Duodenal mucosa (tissue), 2 donors: ENCODE results near the gene WNT5B.

Source experiments
- H3K27ac ChIP-seq: one replicate; pipeline ENCODE4 v1.7.0; 2013; ENCODE audit warnings: low read depth, low read length
- H3K27me3 ChIP-seq, 2 donors: one replicate each; pipeline ENCODE4 v1.7.0; 2013; ENCODE audit warnings: low read length in 2 of 2, control low read depth in 1 of 2; ENCODE audit not compliant: insufficient read depth in 2 of 2, control insufficient read depth in 1 of 2
- H3K36me3 ChIP-seq, 2 donors: one replicate each; pipeline ENCODE4 v1.7.0; 2013; ENCODE audit warnings: low read length in 2 of 2, control low read depth in 1 of 2; ENCODE audit not compliant: insufficient read depth in 2 of 2, control insufficient read depth in 1 of 2
- H3K4me1 ChIP-seq, 2 donors: one replicate each; pipeline ENCODE4 v1.7.0; 2013; ENCODE audit warnings: low read length in 2 of 2, control low read depth in 1 of 2; ENCODE audit not compliant: insufficient read depth in 2 of 2, control insufficient read depth in 1 of 2
- H3K4me3 ChIP-seq, 2 donors: one replicate each; pipeline ENCODE4 v1.7.0; 2013; ENCODE audit warnings: low read length in 2 of 2, low read depth in 1 of 2
- H3K9ac ChIP-seq, 2 donors: one replicate each; pipeline ENCODE4 v1.7.0; 2013; ENCODE audit warnings: low read length in 2 of 2, low read depth in 1 of 2
- H3K9me3 ChIP-seq, 2 donors: one replicate each; pipeline ENCODE4 v1.7.0; 2013; ENCODE audit warnings: low read length in 2 of 2, control low read depth in 1 of 2; ENCODE audit not compliant: control insufficient read depth in 1 of 2

WNT5B gene

DNA sequence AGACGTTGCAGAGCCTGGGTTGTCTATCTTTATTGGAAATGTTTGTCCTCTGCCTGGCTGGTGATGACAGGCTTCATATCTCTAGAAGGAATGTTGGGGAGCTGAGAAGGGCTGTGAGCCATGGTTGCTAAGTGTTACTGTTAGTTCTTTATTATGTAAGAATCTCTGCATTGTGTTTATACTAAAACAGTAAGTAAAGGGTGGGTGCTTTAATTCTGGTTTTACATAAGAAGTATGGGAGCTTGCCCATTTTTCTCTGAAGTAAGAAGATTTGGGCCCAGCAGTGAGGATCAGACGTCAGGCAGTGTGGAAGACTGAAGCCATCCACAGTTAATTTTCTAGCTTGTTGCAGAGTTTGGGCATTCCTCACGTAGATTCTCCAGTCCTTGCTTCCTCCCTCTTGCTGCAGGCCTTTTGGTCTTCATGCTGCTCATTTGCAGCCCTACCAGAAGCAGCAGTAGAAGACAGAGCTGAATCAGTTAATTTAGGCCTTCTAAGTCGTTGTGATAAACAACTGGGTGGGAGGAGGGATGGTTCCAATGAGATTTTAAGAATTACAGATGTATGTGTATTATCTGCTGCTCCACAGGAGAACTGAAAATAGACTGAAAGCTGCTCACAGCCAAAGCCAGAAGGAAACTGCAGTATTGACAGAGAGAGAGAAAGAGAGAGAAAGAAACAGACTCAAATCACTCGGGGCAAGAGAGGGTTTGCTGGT is 21.4 kb downstream of the WNT5B start:
- H3K36me3 ChIP-seq, result no peaks in the 10 kb centered on the region
- no peaks in the 10 kb centered on the region for H3K27me3 ChIP-seq
- H3K27ac ChIP-seq, result no peak overlapping the region
- H3K9me3 ChIP-seq, result no peaks in the 10 kb centered on the region
- H3K4me1 ChIP-seq, result peaks cover 0 to 7% of the 10 kb centered on the region in 2 donors
- H3K4me3 ChIP-seq, result no peak overlapping the region
- no peak overlapping the region for H3K9ac ChIP-seq

GRCh38 chr12:1650978-1651361 is 21.9 kb downstream of the WNT5B start:
- no peaks in the 10 kb centered on the region for H3K27me3 ChIP-seq
- H3K9ac ChIP-seq, result no peak overlapping the region
- H3K9me3 ChIP-seq, result no peaks in the 10 kb centered on the region
- no peaks in the 10 kb centered on the region for H3K36me3 ChIP-seq
- H3K4me3 ChIP-seq, result no peak overlapping the region
- peaks cover 0 to 7% of the 10 kb centered on the region in 2 donors for H3K4me1 ChIP-seq
- H3K27ac ChIP-seq, result no peak overlapping the region

GRCh38 chr12:1651946-1652345 is 22.9 kb downstream of the WNT5B start:
- Histone ChIP-seq H3K27me3 (no peaks in the 10 kb centered on the region), H3K36me3 (no peaks in the 10 kb centered on the region), H3K9me3 (no peaks in the 10 kb centered on the region), H3K9ac (no peak overlapping the region), H3K4me1 (peaks cover 0 to 7% of the 10 kb centered on the region in 2 donors), H3K4me3 (no peak overlapping the region), H3K27ac (no peak overlapping the region)

DNA sequence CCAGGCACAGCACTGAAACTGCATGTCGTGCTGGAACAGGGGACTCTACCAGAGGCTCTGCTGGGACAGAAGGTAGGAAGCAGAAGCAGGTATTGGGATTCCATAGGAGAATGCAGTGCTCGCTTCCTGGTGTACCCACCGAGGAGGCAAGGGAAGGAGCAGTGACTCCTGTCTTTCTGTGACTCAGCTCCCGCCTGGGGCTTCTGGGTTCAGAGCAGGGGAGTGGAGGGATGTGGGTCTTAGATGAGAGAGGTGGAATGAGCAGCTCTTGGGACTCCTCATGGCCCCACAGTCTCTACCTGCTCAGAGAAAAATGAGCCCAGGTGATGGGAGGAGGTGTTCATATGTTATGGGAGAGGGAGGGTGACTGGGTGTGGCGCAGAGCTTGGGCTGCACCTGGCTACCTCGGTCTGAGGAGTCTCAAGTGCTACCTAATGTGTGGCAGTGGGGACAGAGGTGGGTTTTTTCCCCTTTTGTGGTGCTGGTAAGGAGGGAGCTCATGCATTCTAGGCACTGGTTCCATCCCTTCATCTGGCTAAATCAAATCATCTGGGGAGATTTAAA is 26.3 kb downstream of the WNT5B start:
- Histone ChIP-seq H3K4me1 (peaks cover 8 to 9% of the 10 kb centered on the region in 2 donors), H3K36me3 (no peaks in the 10 kb centered on the region), H3K27ac (no peak overlapping the region), H3K9ac (no peak overlapping the region), H3K4me3 (no peak overlapping the region), H3K27me3 (no peaks in the 10 kb centered on the region), H3K9me3 (no peaks in the 10 kb centered on the region)

DNA sequence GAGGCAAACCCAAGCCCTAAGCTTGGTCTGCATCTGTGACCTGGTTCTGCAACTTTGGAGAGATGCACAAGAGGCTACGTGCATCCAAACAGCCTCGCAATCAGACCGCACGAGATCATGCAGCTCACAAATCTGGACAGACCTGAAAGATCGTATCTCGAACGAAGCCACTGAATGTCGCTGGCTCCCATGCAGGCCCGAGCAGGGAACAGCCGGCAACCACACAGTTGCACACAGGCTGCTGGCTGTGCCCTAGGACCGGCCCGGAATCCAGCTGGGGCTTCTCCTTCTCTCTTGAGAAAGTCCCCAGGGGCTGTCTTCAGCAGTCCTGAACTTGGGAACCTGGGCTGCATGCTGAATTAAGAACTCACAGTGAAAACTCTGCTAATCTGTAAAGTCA is 27.9 kb downstream of the WNT5B start:
- Histone ChIP-seq H3K27me3 (no peaks in the 10 kb centered on the region), H3K27ac (no peak overlapping the region), H3K9ac (no peak overlapping the region), H3K9me3 (no peaks in the 10 kb centered on the region), H3K36me3 (no peaks in the 10 kb centered on the region), H3K4me3 (no peak overlapping the region), H3K4me1 (peaks cover 13 to 14% of the 10 kb centered on the region in 2 donors)

- Histone ChIP-seq H3K27me3 (no peaks in the 10 kb centered on the region), H3K27ac (no peak overlapping the region), H3K9me3 (no peaks in the 10 kb centered on the region), H3K9ac (no peak overlapping the region), H3K36me3 (no peaks in the 10 kb centered on the region), H3K4me1 (peaks cover 13 to 14% of the 10 kb centered on the region in 2 donors), H3K4me3 (no peak overlapping the region)
These were observed 28.7 kb downstream of the WNT5B start for GRCh38 chr12:1657688-1658087.

- H3K9ac ChIP-seq, result peak overlapping the region; percentile 58 to 65
- H3K27me3 ChIP-seq, result no peaks in the 10 kb centered on the region
- H3K9me3 ChIP-seq, result no peaks in the 10 kb centered on the region
- no peaks in the 10 kb centered on the region for H3K36me3 ChIP-seq
- no peak overlapping the region for H3K4me3 ChIP-seq
- peaks cover 19 to 22% of the 10 kb centered on the region in 2 donors for H3K4me1 ChIP-seq
- peak overlapping the region; percentile 87 for H3K27ac ChIP-seq
These were observed 31.5 kb downstream of the WNT5B start for GRCh38 chr12:1660304-1661187.

GRCh38 chr12:1661553-1662335 is 32.7 kb downstream of the WNT5B start:
- Histone ChIP-seq H3K27me3 (no peaks in the 10 kb centered on the region), H3K27ac (peak overlapping the region; percentile 98), H3K9ac (peak overlapping the region; percentile 58 to 83), H3K4me3 (peak overlapping the region; percentile 53 to 59), H3K36me3 (no peaks in the 10 kb centered on the region), H3K4me1 (peaks cover 21 to 28% of the 10 kb centered on the region in 2 donors), H3K9me3 (no peaks in the 10 kb centered on the region)

GRCh38 chr12:1662761-1663439 is 33.9 kb downstream of the WNT5B start:
- Histone ChIP-seq H3K9ac (peak overlapping the region; percentile 46 to 70), H3K4me1 (peaks cover 29 to 38% of the 10 kb centered on the region in 2 donors), H3K9me3 (no peaks in the 10 kb centered on the region), H3K36me3 (no peaks in the 10 kb centered on the region), H3K27me3 (no peaks in the 10 kb centered on the region), H3K4me3 (peak overlapping the region; percentile 26 to 57), H3K27ac (peak overlapping the region; percentile 76)
